ENCODE measurements around the gene PTPRT. TPM values are rescaled to one million over a fixed set of nuclear protein-coding genes. Genes with fewer than 3 reads are reported as not detected.

PTPRT gene
- total and polyA plus RNA-seq, 10 of the 15 experiments (the other 5 are each of a cell fraction or from before 2014, with no cell fraction given): not detected

GRCh38 chr20:42441864-42442331, 747.8 kb downstream of the PTPRT start (continued):
- TF ChIP-seq TCF3 (IDR thresholded peaks at IDR 0.05; ENCODE audit: borderline replicate concordance, insufficient read depth, low read depth, low read length) (no peak), IRF3 (IDR thresholded peaks at IDR 0.05) (no peak), CREM (IDR thresholded peaks at IDR 0.05; ENCODE audit: low read depth) (no peak), CUX1 (IDR thresholded peaks at IDR 0.05; ENCODE audit: insufficient replicate concordance, low read depth, low read length) (no peak)
- TF ChIP-seq, protein P1, sequence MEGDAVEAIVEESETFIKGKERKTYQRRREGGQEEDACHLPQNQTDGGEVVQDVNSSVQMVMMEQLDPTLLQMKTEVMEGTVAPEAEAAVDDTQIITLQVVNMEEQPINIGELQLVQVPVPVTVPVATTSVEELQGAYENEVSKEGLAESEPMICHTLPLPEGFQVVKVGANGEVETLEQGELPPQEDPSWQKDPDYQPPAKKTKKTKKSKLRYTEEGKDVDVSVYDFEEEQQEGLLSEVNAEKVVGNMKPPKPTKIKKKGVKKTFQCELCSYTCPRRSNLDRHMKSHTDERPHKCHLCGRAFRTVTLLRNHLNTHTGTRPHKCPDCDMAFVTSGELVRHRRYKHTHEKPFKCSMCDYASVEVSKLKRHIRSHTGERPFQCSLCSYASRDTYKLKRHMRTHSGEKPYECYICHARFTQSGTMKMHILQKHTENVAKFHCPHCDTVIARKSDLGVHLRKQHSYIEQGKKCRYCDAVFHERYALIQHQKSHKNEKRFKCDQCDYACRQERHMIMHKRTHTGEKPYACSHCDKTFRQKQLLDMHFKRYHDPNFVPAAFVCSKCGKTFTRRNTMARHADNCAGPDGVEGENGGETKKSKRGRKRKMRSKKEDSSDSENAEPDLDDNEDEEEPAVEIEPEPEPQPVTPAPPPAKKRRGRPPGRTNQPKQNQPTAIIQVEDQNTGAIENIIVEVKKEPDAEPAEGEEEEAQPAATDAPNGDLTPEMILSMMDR (IDR thresholded peaks at IDR 0.05 in 2 of 3, conservative IDR thresholded peaks at IDR 0.05 in 1 of 3; ENCODE audit: control insufficient read depth in 2 of 3, extremely low read depth in 1 of 3, insufficient read depth in 1 of 3, low read depth in 3 of 3, low read length in 3 of 3): no peak
- TF ChIP-seq, protein P2, sequence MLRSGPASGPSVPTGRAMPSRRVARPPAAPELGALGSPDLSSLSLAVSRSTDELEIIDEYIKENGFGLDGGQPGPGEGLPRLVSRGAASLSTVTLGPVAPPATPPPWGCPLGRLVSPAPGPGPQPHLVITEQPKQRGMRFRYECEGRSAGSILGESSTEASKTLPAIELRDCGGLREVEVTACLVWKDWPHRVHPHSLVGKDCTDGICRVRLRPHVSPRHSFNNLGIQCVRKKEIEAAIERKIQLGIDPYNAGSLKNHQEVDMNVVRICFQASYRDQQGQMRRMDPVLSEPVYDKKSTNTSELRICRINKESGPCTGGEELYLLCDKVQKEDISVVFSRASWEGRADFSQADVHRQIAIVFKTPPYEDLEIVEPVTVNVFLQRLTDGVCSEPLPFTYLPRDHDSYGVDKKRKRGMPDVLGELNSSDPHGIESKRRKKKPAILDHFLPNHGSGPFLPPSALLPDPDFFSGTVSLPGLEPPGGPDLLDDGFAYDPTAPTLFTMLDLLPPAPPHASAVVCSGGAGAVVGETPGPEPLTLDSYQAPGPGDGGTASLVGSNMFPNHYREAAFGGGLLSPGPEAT (IDR thresholded peaks at IDR 0.05; ENCODE audit: low read depth): no peak
